H1 (cell line): ENCODE data around the gene OSBPL5. TPM values are rescaled to one million over a fixed set of nuclear protein-coding genes. Genes with fewer than 3 reads are reported as not detected.

Experiments
- CTCF ChIA-PET: fragments of 300-600 bp; sonication (Branson Sonifier 250); formaldehyde crosslinking; loops from one replicate; lab custom pipeline; 2021; ENCODE audit not compliant: partially characterized antibody; lab: Charles Lee
- POLR2A ChIA-PET: fragments of 300-600 bp; sonication (Branson Sonifier 250); formaldehyde crosslinking; loops from one replicate; lab custom pipeline; 2021; ENCODE audit warnings: inconsistent platforms; ENCODE audit not compliant: partially characterized antibody; lab: Charles Lee
- DNase-seq, 2 experiments: peaks; one replicate each; pipeline versions ENCODE4 v3.0.0 to v3.0.0-alpha.2; 2010 to 2022; ENCODE audit warnings: low spot score in 2 of 2, low read depth in 1 of 2, mixed read lengths in 1 of 2
- FAIRE-seq: peaks from 2 replicates; lab custom pipeline; 2011; peaks lifted over from hg19 to GRCh38; lab: Jason Lieb, UNC
- H2AFZ ChIP-seq: 2 replicates; pipeline ENCODE4 v1.8.1; 2012; ENCODE audit warnings: low read length, inconsistent platforms
- H2AK5ac ChIP-seq: 2 replicates; pipeline ENCODE4 v1.6.1; 2013; ENCODE audit warnings: low read depth, low read length
- H2BK120ac ChIP-seq: replicated peaks from 2 replicates; pipeline ENCODE3; 2013; ENCODE audit warnings: low read depth, low read length, inconsistent platforms
- H2BK12ac ChIP-seq: 2 replicates; pipeline ENCODE4 v1.6.1; 2013; ENCODE audit warnings: low read depth, low read length
- H2BK15ac ChIP-seq: 2 replicates; pipeline ENCODE4 v1.6.1; 2013; ENCODE audit warnings: low read length
- H2BK20ac ChIP-seq: 2 replicates; pipeline ENCODE4 v1.6.1; 2013; ENCODE audit warnings: low read length
- H2BK5ac ChIP-seq: 2 replicates; pipeline ENCODE4 v1.6.1; 2013; ENCODE audit warnings: low read depth, low read length
- H3K14ac ChIP-seq: 2 replicates; pipeline ENCODE4 v1.6.1; 2013; ENCODE audit warnings: inconsistent platforms; ENCODE audit not compliant: insufficient read length
- H3K18ac ChIP-seq: 2 replicates; pipeline ENCODE4 v1.6.1; 2013; ENCODE audit warnings: low read length; ENCODE audit errors: extremely low read depth
- H3K23ac ChIP-seq: 2 replicates; pipeline ENCODE4 v1.6.1; 2013; ENCODE audit warnings: inconsistent platforms; ENCODE audit not compliant: insufficient read length
- H3K23me2 ChIP-seq: 2 replicates; pipeline ENCODE4 v1.6.1; 2013; ENCODE audit warnings: low read depth, low read length
- H3K27ac ChIP-seq: 2 replicates; pipeline ENCODE4 v1.6.1; 2011; ENCODE audit warnings: low read depth, low read length, inconsistent platforms
- H3K27me3 ChIP-seq, 4 experiments: replicated peaks in 1 of 4; 1 replicate in 1 of 4; 2 replicates in 3 of 4; pipeline versions ENCODE4 v1.6.1 to v1.8.1; 2011 to 2013; ENCODE audit warnings: low read length in 3 of 4, mild to moderate bottlenecking in 3 of 4, inconsistent platforms in 2 of 4, mixed read lengths in 2 of 4, moderate library complexity in 1 of 4; ENCODE audit not compliant: control insufficient read depth in 3 of 4, insufficient read depth in 3 of 4; ENCODE audit errors: extremely low read depth in 1 of 4
- H3K36me3 ChIP-seq, 4 experiments: 2 replicates each; pipeline versions ENCODE4 v1.6.1 to v1.8.1; 2011 to 2013; ENCODE audit warnings: mild to moderate bottlenecking in 4 of 4, low read length in 3 of 4, moderate library complexity in 2 of 4, control low read depth in 1 of 4, inconsistent platforms in 1 of 4; ENCODE audit not compliant: insufficient read depth in 4 of 4, control insufficient read depth in 2 of 4
- H3K4ac ChIP-seq: replicated peaks from 2 replicates; pipeline ENCODE3; 2013; ENCODE audit warnings: low read length, low read depth, mixed read lengths, inconsistent platforms; ENCODE audit not compliant: insufficient read length
- H3K4me1 ChIP-seq, 4 experiments: replicated peaks in 1 of 4; 1 replicate in 1 of 4; 2 replicates in 3 of 4; pipeline versions ENCODE4 v1.6.1 to v1.8.1; 2011 to 2013; ENCODE audit warnings: low read length in 3 of 4, inconsistent platforms in 2 of 4, mixed read lengths in 1 of 4; ENCODE audit not compliant: insufficient read depth in 4 of 4, control insufficient read depth in 3 of 4
- H3K4me2 ChIP-seq, 2 experiments: 2 replicates each; pipeline versions ENCODE4 v1.6.1 to v1.8.1; 2011 to 2013; ENCODE audit warnings: low read depth in 2 of 2, low read length in 2 of 2, control low read depth in 1 of 2, inconsistent platforms in 1 of 2, mild to moderate bottlenecking in 1 of 2; ENCODE audit not compliant: insufficient read depth in 1 of 2
- H3K4me3 ChIP-seq, 4 experiments: fragments of 200-600, 300-600 bp in 1 of 4; sonication (generic), shearing (Covaris generic), sonication (Bioruptor Twin) in 1 of 4; 2 replicates each; pipeline versions ENCODE4 v1.5.1 to v1.8.1; 2011 to 2016; ENCODE audit warnings: low read length in 4 of 4, low read depth in 3 of 4, control low read depth in 2 of 4, inconsistent platforms in 2 of 4, mild to moderate bottlenecking in 2 of 4, mixed read lengths in 1 of 4, moderate library complexity in 1 of 4; ENCODE audit not compliant: insufficient read depth in 2 of 4; ENCODE audit errors: extremely low read depth in 1 of 4
- H3K56ac ChIP-seq: replicated peaks from 2 replicates; pipeline ENCODE3; 2013; ENCODE audit warnings: low read depth, mild to moderate bottlenecking, mixed read lengths, low read length, inconsistent platforms; ENCODE audit not compliant: insufficient read length
- H3K79me1 ChIP-seq: 2 replicates; pipeline ENCODE4 v1.6.1; 2013; ENCODE audit warnings: low read depth, low read length, control low read depth
- H3K79me2 ChIP-seq, 2 experiments: 2 replicates each; pipeline versions ENCODE4 v1.6.1 to v1.8.1; 2012 to 2013; ENCODE audit warnings: low read length in 2 of 2, mild to moderate bottlenecking in 2 of 2, inconsistent platforms in 1 of 2; ENCODE audit not compliant: insufficient read depth in 2 of 2, control insufficient read depth in 1 of 2
- H3K9ac ChIP-seq, 4 experiments: replicated peaks in 1 of 4; 1 replicate in 1 of 4; 2 replicates in 3 of 4; pipeline versions ENCODE4 v1.6.1 to v1.8.1; 2011 to 2013; ENCODE audit warnings: low read depth in 3 of 4, low read length in 3 of 4, control low read depth in 2 of 4, mild to moderate bottlenecking in 2 of 4, moderate library complexity in 2 of 4, inconsistent platforms in 1 of 4; ENCODE audit errors: extremely low read depth in 1 of 4
- H3K9me3 ChIP-seq, 2 experiments: 2 replicates each; pipeline versions ENCODE4 v1.6.1 to v1.8.1; 2012 to 2013; ENCODE audit warnings: mild to moderate bottlenecking in 2 of 2, moderate library complexity in 2 of 2, control low read depth in 1 of 2, inconsistent platforms in 1 of 2, low read depth in 1 of 2, low read length in 1 of 2, mixed read lengths in 1 of 2; ENCODE audit not compliant: insufficient read depth in 2 of 2
- H4K20me1 ChIP-seq, 2 experiments: replicated peaks in 1 of 2; 2 replicates each; pipeline versions ENCODE3 to v1.8.1; 2011 to 2013; ENCODE audit warnings: inconsistent platforms in 2 of 2, low read length in 2 of 2, mild to moderate bottlenecking in 1 of 2; ENCODE audit not compliant: insufficient read depth in 2 of 2, control insufficient read depth in 1 of 2
- H4K5ac ChIP-seq: 2 replicates; pipeline ENCODE4 v1.6.1; 2013; ENCODE audit warnings: low read length, low read depth, mixed read lengths, inconsistent platforms; ENCODE audit not compliant: insufficient read length
- H4K8ac ChIP-seq: 2 replicates; pipeline ENCODE4 v1.8.0; 2013; ENCODE audit warnings: mild to moderate bottlenecking, moderate library complexity, low read length, inconsistent platforms; ENCODE audit not compliant: insufficient read depth; ENCODE audit errors: extremely low read depth
- H4K91ac ChIP-seq: replicated peaks from 2 replicates; pipeline ENCODE3; 2013; ENCODE audit warnings: low read length, mixed read lengths, inconsistent platforms; ENCODE audit not compliant: insufficient read length
- CEBPB ChIP-seq: IDR thresholded peaks from 2 replicates; pipeline ENCODE4 v1.6.1; 2012; ENCODE audit warnings: low read depth, low read length
- SP1 ChIP-seq: IDR thresholded peaks from 2 replicates; pipeline ENCODE4 v1.6.1; 2011; ENCODE audit warnings: low read depth, low read length
- SP2 ChIP-seq: IDR thresholded peaks from 2 replicates; pipeline ENCODE4 v1.6.1; 2012; ENCODE audit warnings: mild to moderate bottlenecking, low read length, inconsistent platforms
- WGBS, 2 experiments: shearing (Covaris generic) in 1 of 2; methylation state at CpG; one replicate each; pipeline versions ENCODE4 v1.1.6 to v1.1.7; 2013 to 2015; ENCODE audit warnings: low lambda C conversion rate in 2 of 2, mixed read lengths in 2 of 2, inconsistent platforms in 1 of 2, low coverage in 1 of 2, missing lambda C conversion rate in 1 of 2; ENCODE audit not compliant: insufficient replicate concordance in 2 of 2, insufficient coverage in 1 of 2, insufficient read length in 1 of 2; ENCODE audit errors: extremely low coverage in 1 of 2, missing lambda C conversion rate in 1 of 2; 5-methylcytosine and 5-hydroxymethylcytosine counted together
- polyA plus RNA-seq, 7 experiments: library from polyadenylated mRNA; depleted of rRNA in 3 of 7; stranded (reverse) in 5 of 7; unstranded in 2 of 7; fragments of >200 nt in 5 of 7; fragments of 200-250 nt in 2 of 7; gene quantifications; 1 replicate in 5 of 7; 2 replicates in 1 of 7; 4 replicates in 1 of 7; pipeline versions ENCODE4 v1.2.1 to v1.2.3, GENCODE V29; 2011 to 2013; ENCODE audit warnings: missing spikeins in 2 of 7, mixed read lengths in 2 of 7
- total RNA-seq: library from RNA; stranded (reverse); fragmentation: NEBNext Ultra II Directional; extraction: Animal tissue kit (Norgen Biotek cat#: 25700); gene quantifications from 2 replicates; pipeline ENCODE4 v1.2.1, GENCODE V29; 2021

OSBPL5 gene
- total and polyA plus RNA-seq, 2 of the 8 experiments (the other 6 are each of a cell fraction or from before 2014, with no cell fraction given): 3.4 to 9.9 TPM

GRCh38 chr11:3077189-3077836 lies 87.8 kb downstream of the OSBPL5 start:
- Histone ChIP-seq H4K91ac (no peak overlapping the region), H3K4me3 (no peak overlapping the region), H3K4me2 (no peak overlapping the region), H3K27me3 (no peaks in the 10 kb centered on the region), H2BK120ac (no peak overlapping the region), H3K56ac (no peak overlapping the region), H2AK5ac (no peak overlapping the region), H4K5ac (no peak overlapping the region), H2BK5ac (no peak overlapping the region), H3K9me3 (no peaks in the 10 kb centered on the region), H2BK15ac (no peak overlapping the region), H3K9ac (no peak overlapping the region), H3K79me2 (no peaks in the 10 kb centered on the region), H4K8ac (no peak overlapping the region), H2BK20ac (no peak overlapping the region), H3K36me3 (no peaks in the 10 kb centered on the region), H4K20me1 (no peaks in the 10 kb centered on the region), H3K79me1 (no peaks in the 10 kb centered on the region), H3K23me2 (no peaks in the 10 kb centered on the region), H3K4me1 (no peaks in the 10 kb centered on the region), H2AFZ (no peak overlapping the region), H3K27ac (no peak overlapping the region), H3K23ac (no peak overlapping the region), H3K4ac (no peak overlapping the region), H3K18ac (no peak overlapping the region), H2BK12ac (no peak overlapping the region), H3K14ac (no peak overlapping the region)
- FAIRE-seq (no peak), DNase-seq (no peak)
- ChIA-PET POLR2A (interaction anchor here (2.1 kb wide), 1 partner anchor 20 kb away, joined by 6 read pairs; the partner anchor contains the start of gene CARS1), CTCF (interaction anchor here (0.6 to 6.3 kb wide), 5 partner anchors 13 to 136 kb away, joined by 3 to 50 read pairs (median 4); no protein-coding TSS in a partner anchor)
- WGBS, 2 experiments: 93% methylated on average over 11 of the region's 11 CpGs; no CpG with 5 or more reads in 1 of the 2 experiments
- TF ChIP-seq SP2: no peak
- no peak for TF ChIP-seq SP1
- no peak for TF ChIP-seq CEBPB
